ENCODE measurements around the gene BRF1. TPM values are rescaled to one million over a fixed set of nuclear protein-coding genes. Genes with fewer than 3 reads are reported as not detected.

The BRF1 gene
- total and polyA plus RNA-seq, 2 donors from 2014 or later: 19.3 to 34.1 TPM

DNA sequence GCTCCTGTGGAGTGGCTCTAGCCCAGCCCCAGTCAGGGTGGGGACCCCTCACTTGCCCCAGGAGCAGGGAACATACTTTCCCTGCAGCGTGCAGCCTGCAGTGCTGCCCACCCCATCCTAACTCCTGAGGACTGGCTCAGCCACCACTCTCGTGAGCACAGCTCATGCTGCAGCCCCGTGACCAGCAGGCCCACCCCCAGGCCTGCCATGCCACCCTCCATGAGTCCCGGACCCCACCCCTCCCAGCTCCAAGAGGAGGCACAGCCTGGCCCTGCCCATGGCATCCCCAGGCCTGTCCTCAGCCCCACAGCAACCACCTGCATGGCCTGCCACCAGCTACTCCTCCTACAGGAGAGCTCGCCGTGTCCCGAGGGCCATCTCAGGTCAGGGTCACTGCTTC, 128.3 kb downstream of the BRF1 start:
- intact Hi-C loops (cut with DNase I): no loop called here

GRCh38 chr14:105171004-105171673, 129.7 kb downstream of the BRF1 start:
- Histone ChIP-seq H3K36me3 (ENCODE audit: control insufficient read depth in 2 of 3, insufficient read depth in 3 of 3, low read length in 3 of 3) (no peaks in the 10 kb centered on the region), H3K4me3 (ENCODE audit: low read length in 3 of 3) (no peak overlapping the region), H3K9me3 (ENCODE audit: control insufficient read depth in 2 of 3, insufficient read depth in 1 of 3, low read length in 3 of 3) (no peaks in the 10 kb centered on the region), H3K27me3 (ENCODE audit: control insufficient read depth, insufficient read depth, low read length) (no peaks in the 10 kb centered on the region), H3K4me1 (ENCODE audit: control insufficient read depth in 2 of 3, insufficient read depth in 2 of 3, low read depth in 1 of 3, low read length in 3 of 3) (peaks cover 0 to 17% (median 0%) of the 10 kb centered on the region in 3 donors), H3K9ac (ENCODE audit: low read length in 3 of 3) (no peak overlapping the region), H3K27ac (ENCODE audit: low read depth in 2 of 2, low read length in 2 of 2) (no peak overlapping the region)
- DNase-seq: peak in 3 of 5 donors; percentile 50 to 59 (median 57)
- FAIRE-seq: no peak
- TF ChIP-seq CTCF (IDR thresholded peaks at IDR 0.05; ENCODE audit: borderline replicate concordance, extremely low read depth, insufficient read depth): no peak
- intact Hi-C loops (cut with DNase I): no loop called here

More for the DNA sequence above, 128.3 kb downstream of the BRF1 start:
- Histone ChIP-seq H3K27me3 (ENCODE audit: control insufficient read depth, insufficient read depth, low read length) (no peaks in the 10 kb centered on the region), H3K36me3 (ENCODE audit: control insufficient read depth in 2 of 3, insufficient read depth in 3 of 3, low read length in 3 of 3) (no peaks in the 10 kb centered on the region), H3K27ac (ENCODE audit: low read depth in 2 of 2, low read length in 2 of 2) (no peak overlapping the region), H3K9me3 (ENCODE audit: control insufficient read depth in 2 of 3, insufficient read depth in 1 of 3, low read length in 3 of 3) (no peaks in the 10 kb centered on the region), H3K4me3 (ENCODE audit: low read length in 3 of 3) (no peak overlapping the region), H3K4me1 (ENCODE audit: control insufficient read depth in 2 of 3, insufficient read depth in 2 of 3, low read depth in 1 of 3, low read length in 3 of 3) (peaks cover 0 to 13% (median 0%) of the 10 kb centered on the region in 3 donors), H3K9ac (ENCODE audit: low read length in 3 of 3) (no peak overlapping the region)
- FAIRE-seq (no peak), DNase-seq (no peak)
- TF ChIP-seq CTCF (IDR thresholded peaks at IDR 0.05; ENCODE audit: borderline replicate concordance, extremely low read depth, insufficient read depth): no peak

DNA sequence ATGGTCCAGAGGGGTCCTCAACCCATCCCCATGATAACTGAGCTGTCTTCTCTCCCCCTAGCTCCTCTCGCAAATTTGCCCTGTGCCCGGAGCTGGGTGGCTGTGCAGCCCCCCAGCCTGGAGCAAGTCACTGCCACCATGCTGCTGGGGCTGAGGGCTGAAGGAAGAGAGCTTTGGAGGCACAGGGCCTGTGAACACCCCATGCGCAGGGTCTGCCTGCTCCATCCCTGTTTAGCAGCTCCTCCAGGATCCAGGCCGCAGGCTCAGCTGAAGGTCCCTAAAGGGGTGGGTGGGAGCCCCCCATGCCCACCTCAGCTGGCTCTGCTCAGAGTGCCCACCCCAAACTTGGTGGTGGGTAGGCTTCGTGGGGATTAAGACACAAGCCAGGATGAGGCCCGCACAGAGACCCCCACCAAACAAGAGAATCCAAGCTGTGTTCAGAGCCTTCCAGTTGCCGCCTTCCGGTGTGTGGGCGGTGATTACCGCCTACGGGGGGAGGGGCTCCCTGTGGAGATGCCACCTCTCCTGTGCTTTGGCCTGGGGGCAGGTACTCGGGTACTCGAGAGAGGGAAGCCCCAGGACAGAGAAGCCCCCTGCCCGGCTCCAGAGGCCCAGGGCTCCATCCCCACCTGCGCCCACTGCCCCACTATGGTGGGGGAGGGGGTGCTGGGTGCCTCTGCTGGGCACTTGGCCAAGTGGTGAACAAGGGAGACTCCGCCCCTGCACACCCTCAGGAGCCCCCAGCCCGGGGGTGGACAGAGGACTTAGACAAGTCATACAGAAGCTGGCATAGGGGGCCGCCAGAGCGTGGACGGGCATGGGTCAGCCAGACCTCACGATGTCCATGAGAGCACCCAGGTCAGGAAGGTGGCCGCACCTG, 130.8 kb downstream of the BRF1 start:
- Histone ChIP-seq H3K9ac (ENCODE audit: low read length in 3 of 3) (no peak overlapping the region), H3K4me1 (ENCODE audit: control insufficient read depth in 2 of 3, insufficient read depth in 2 of 3, low read depth in 1 of 3, low read length in 3 of 3) (peaks cover 0 to 17% (median 0%) of the 10 kb centered on the region in 3 donors), H3K9me3 (ENCODE audit: control insufficient read depth in 2 of 3, insufficient read depth in 1 of 3, low read length in 3 of 3) (no peaks in the 10 kb centered on the region), H3K4me3 (ENCODE audit: low read length in 3 of 3) (no peak overlapping the region), H3K27me3 (ENCODE audit: control insufficient read depth, insufficient read depth, low read length) (no peaks in the 10 kb centered on the region), H3K36me3 (ENCODE audit: control insufficient read depth in 2 of 3, insufficient read depth in 3 of 3, low read length in 3 of 3) (no peaks in the 10 kb centered on the region), H3K27ac (ENCODE audit: low read depth in 2 of 2, low read length in 2 of 2) (no peak overlapping the region)
- intact Hi-C loops (cut with DNase I): no loop called here
- FAIRE-seq (no peak), DNase-seq (peak in 1 of 5 donors; percentile 43)
- no peak for TF ChIP-seq CTCF (IDR thresholded peaks at IDR 0.05; ENCODE audit: borderline replicate concordance, extremely low read depth, insufficient read depth)

Measured in kidney (tissue), 14 donors.